ENCODE data around the gene CD24.
"Not testable (repeated sequence)": the region's sequence is repeated elsewhere in the genome, so short reads cannot be mapped to it uniquely, and the experiment has no call there.

Gene CD24

GRCh38 chr6:106970769-106971168 is 3.8 kb downstream of the CD24 start:
- DNase-seq (ENCODE audit: low spot score); FAIRE-seq: not testable (repeated sequence)

DNA sequence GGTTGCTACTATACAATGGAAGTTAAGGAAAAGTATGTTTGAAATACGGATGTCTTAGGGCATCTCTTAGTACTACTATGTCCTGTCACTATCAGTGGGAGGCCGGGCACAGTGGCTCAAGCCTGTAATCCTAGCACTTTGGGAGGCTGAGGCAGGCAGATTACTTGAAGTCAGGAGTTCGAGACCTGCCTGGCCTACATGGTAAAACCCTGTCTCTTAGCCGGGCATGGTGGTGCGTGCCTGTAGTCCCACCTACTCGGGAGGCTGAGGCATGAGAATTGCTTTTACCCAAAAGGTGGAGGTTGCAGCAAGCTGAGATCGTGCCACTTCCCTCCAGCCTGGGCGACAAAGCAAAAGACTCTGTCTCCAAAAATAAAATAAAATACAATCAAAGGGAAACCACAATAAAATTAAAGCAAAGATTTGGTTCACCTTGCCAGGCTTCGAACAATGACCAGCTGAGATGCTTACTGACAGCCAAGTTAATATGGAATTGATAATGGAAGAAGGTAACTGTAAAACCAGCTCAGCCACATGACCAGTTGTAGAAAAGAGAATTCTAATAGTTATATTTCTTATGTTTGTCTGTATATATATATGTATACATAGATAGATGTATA is 6.5 kb downstream of the CD24 start:
- FAIRE-seq (no peak), DNase-seq (ENCODE audit: low spot score) (no peak)

DNA sequence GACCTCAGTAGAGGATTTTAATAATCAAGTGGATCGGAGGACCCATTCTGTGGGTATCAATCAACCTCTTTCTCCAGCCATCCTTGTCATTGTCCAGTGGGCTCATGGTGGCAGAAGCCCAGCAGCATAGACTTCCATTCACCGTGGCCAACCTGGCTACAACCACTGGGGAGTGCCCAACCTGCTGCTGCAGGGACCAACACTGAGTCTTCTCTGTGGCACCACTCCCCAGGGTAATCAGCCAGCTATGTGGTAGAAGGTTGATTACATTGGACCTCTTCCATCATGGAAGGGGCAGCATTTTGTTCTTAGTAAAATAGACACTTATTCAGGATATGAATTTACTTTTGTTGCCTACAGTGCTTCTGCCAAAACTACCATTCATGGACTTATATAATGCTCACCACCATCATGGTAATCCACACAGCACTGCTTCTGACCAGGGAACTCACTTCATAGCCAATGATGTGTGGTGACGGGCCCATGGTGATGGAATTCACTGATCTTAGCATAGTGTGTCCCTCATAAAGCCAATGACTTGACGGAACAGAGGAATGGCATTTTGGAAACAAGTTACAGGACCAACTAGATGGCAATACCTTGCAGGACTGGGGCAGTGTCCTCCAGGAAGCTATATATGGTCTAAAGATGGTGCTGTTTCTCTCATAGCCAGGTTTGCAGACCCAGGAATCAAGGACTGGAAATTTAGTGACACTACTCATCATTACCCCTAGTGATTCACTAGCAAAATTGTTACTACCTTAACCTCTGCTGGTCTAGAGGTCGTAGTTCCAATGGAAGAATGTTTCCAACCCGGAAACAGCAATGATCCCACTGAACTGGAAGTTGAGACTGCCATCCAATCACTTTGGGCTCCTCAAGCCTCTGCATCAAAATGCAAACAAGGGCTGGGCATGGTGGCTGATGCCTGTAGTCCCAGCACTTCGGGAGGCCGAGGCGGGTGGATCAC is 7.6 kb downstream of the CD24 start:
- FAIRE-seq (no peak), DNase-seq (ENCODE audit: low spot score) (no peak)

DNA sequence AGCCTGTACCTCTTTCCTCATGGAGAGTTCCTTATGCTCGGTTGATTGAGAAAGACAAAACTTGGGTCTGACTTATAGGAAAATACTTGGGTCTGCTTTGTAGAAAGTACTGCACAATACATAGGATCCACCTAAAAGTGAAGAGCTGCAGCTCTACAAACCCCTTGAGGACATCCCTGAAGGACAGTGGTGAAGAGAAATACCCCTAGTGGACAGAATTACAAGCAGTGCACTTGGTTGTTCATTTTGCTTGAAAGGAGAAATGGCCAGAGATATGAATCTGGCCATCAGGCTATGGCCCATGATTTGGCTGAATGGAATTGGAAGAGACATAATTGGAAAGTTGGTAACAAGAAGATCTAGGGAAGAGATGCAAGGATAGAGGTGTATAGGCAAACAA is 8.3 kb downstream of the CD24 start:
- DNase-seq (ENCODE audit: low spot score) (no peak), FAIRE-seq (no peak)

- DNase-seq (ENCODE audit: low spot score), result no peak
Observed at GRCh38 chr6:106964954-106965353, 9.6 kb downstream of the CD24 start.

GRCh38 chr6:106964099-106964498 is 10.4 kb downstream of the CD24 start:
- FAIRE-seq (no peak), DNase-seq (ENCODE audit: low spot score) (no peak)

More at GRCh38 chr6:106964954-106965353, 9.6 kb downstream of the CD24 start:
- no peak for FAIRE-seq

GRCh38 chr6:106963544-106963943 is 11.0 kb downstream of the CD24 start:
- FAIRE-seq, result no peak
- DNase-seq (ENCODE audit: low spot score), result no peak

- FAIRE-seq (no peak), DNase-seq (ENCODE audit: low spot score) (no peak)
Observed at GRCh38 chr6:106961801-106962200, 12.7 kb downstream of the CD24 start.

- no peak for DNase-seq (ENCODE audit: low spot score)
- FAIRE-seq, result no peak
Observed at GRCh38 chr6:106961136-106961535, 13.4 kb downstream of the CD24 start.

DNA sequence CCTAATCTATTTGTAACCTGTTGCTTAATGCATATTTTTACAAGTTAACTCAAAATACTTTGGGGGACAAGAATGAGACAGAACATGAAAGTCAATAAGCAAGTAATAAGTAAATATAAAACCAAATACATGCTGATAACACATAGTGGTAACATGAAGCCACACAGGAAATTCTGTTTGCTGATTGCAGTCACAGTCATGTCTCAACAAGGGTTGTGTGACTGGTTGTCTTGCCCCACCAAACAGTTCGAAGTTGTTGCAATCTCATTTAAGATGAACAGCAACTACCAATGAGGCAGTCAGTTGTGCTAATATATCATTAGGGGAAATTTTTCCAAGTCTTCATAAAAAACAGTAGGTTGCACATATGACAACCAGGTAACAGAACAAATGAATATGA is 14.5 kb downstream of the CD24 start:
- no peak for FAIRE-seq
- DNase-seq (ENCODE audit: low spot score), result no peak

DNA sequence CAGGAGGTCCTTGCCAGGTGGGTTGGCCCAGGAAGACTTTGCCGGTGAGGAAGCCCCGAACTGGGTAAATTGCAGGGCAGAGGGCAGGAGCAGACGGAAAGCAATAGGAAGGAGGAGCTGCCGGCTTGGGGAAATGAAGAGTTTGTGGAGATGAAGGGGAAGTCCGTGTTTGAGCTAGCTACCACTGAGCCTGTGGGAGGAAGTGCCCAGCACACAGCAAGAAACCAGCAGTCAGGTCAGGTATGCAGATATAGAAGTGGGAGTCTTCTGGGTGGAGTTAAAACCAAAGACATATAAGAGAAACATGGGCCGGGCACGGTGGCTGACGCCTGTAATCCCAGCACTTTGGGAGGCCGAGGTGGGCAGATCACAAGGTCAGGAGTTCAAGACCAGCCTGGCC is 34.7 kb downstream of the CD24 start:
- DNase-seq (ENCODE audit: low spot score), result no peak

DNA sequence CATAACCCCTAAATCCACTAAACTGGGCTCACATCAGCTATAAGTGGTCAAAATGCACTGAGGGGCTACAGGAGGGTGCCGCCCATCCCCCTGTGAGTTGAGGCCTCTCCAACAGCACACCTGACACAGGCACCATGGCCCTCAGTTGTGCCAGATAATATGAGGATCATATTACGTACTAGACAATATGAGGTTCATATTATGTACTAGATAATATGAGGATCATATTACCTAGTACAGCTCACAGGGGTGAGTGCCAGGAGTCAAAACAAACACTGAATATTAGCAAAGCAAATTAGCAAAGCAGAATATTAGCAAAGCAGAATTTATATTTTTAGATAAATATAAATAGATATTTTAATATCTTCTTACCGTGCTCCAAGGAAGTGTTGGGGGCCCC is 35.3 kb downstream of the CD24 start:
- DNase-seq (ENCODE audit: low spot score) (no peak), FAIRE-seq (no peak)

More for the DNA sequence above, 34.7 kb downstream of the CD24 start:
- no peak for FAIRE-seq

DNA sequence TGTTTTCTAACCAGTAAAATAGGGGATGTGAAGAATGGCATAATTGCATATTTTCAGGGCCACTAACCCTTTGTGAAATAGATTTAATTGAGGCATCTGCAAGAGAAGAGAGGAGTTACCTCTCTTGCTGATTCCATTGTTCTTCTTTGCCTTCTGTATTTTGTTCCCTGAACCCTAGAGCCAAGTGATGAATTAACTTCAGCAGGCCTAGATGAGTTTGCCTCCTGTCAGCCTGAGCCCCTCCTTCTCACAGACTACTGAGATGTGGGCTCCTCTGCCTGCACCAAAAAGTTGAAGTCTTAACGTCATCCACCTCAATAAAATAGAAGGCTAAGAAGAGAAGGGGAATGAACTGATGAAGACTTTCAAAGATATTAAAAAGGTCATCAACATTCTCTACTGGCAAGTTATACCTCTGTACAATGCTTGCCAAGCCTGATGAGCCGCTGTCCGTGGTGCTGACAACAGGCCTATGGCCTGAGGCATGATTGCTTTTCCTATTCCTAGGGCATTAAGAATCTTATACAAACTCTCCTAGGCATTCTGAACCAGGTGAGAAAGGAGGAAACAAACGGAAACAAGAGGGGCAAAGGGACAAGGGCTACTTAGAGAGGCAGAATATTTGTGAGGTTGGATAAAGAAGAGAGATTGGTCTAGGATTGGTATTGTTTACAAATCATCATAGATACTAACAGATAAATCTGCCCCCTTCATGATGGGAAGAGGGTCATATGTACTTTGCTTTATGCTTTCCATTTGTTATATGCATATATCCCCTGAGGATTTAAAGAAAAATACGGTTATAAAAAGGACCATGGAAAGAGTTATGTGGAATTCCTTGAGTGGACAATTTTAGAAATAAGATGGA is 46.8 kb downstream of the CD24 start:
- DNase-seq (ENCODE audit: low spot score), result peak; percentile 41
- no peak for FAIRE-seq

DNA sequence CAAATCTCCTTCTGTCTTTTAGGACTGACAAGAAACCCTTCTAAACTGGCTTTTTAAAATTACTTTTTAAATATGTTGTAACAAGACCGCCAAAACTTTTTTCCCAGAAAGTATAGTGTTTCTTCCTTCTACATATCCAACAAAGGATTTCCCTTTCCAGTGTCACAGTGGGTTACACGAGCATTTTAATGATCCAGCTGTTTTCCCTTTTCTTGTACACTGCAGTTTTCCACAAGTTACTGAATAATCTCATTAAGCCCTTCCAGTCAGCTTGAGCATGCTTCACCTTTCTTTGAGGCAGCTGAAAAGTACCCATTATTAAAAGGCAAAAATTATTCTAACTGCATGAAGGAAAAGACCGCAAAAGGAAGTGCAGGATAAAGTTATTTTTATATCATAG is 48.6 kb downstream of the CD24 start:
- FAIRE-seq, result no peak
- DNase-seq (ENCODE audit: low spot score), result no peak

DNA sequence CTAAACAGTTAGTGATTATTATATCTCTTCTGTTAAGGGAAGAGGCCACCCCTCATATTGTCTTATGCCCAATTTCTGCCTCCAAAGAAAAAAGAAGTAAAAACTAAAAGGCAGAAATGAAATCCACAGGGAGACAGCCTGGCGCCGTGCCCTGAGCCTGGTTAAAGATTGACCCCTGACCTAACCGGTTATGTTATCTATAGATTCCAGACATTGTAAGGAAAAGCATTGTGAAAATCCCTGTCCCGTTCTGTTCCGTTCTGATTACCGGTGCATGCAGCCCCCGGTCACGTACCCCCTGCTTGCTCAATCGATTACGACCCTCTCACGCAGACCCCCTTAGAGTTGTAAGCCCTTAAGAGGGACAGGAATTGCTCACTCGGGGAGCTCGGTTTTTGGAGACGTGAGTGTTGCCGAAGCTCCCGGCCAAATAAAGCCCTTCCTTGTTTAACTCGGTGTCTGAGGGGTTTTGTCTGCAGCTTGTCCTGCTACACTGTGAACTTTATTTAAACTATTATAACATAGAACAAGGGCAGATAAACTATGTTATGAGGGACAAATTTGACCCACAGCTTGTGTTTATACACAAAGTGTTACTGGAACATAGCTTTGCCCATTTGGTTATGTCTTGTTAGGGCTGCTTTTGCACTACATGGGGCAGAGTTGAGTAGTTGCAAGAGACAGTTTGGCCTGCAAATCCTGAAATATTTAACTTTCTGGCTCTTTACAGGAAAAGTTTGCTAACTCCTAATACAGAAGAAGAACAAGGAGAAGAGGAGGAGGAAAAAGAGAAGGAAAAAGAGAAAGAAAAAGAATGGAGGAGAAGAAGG is 49.6 kb downstream of the CD24 start:
- FAIRE-seq, result no peak
- no peak for DNase-seq (ENCODE audit: low spot score)

DNA sequence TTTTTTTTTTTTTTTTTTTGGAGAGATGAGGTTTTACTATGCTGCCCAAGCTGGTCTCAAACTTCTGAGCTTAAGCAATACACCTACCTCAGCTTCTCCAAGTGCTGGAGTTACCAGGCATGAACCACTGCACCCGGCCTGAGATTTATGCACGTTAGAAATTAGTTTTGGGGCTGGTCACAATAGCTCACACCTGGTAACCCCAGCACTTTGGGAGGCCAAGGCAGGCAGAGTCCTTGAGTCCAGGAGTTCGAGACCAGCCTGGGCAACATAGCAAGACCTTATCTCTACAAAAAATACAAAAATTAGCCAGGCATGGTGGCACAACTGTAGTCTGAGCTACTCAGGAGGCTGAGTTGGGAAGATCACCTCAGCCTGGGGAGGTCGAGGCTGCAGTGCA is 51.9 kb downstream of the CD24 start:
- DNase-seq (ENCODE audit: low spot score), result no peak

More for the DNA sequence above, 51.9 kb downstream of the CD24 start:
- FAIRE-seq, result no peak
